ENCODE measurements around the gene SLC25A23.
"Not testable (repeated sequence)": the region's sequence is repeated elsewhere in the genome, so short reads cannot be mapped to it uniquely, and the experiment has no call there.

SLC25A23 gene

GRCh38 chr19:6402058-6402457 is 57.5 kb downstream of the SLC25A23 start:
- H3K27ac ChIP-seq = no peak overlapping the region
- TF ChIP-seq ZFX (IDR thresholded peaks at IDR 0.05; ENCODE audit: borderline replicate concordance) (no peak), CTCF (IDR thresholded peaks at IDR 0.05) (no peak)

GRCh38 chr19:6400062-6400944 is 59.3 kb downstream of the SLC25A23 start:
- H3K27ac ChIP-seq = not testable (repeated sequence)

GRCh38 chr19:6396305-6396704 is 63.3 kb downstream of the SLC25A23 start:
- no peak for TF ChIP-seq CTCF (IDR thresholded peaks at IDR 0.05)
- no peak for TF ChIP-seq ZFX (IDR thresholded peaks at IDR 0.05; ENCODE audit: borderline replicate concordance)
- no peak overlapping the region for H3K27ac ChIP-seq

- no peak for TF ChIP-seq ZFX (IDR thresholded peaks at IDR 0.05; ENCODE audit: borderline replicate concordance)
- no peak for TF ChIP-seq CTCF (IDR thresholded peaks at IDR 0.05)
- H3K27ac ChIP-seq = no peak overlapping the region
Measured at GRCh38 chr19:6394831-6395230, 64.8 kb downstream of the SLC25A23 start.

GRCh38 chr19:6393983-6394412 is 65.6 kb downstream of the SLC25A23 start:
- TF ChIP-seq CTCF (IDR thresholded peaks at IDR 0.05) (no peak), ZFX (IDR thresholded peaks at IDR 0.05; ENCODE audit: borderline replicate concordance) (no peak)
- H3K27ac ChIP-seq = peak overlapping the region; percentile 75

- TF ChIP-seq ZFX (IDR thresholded peaks at IDR 0.05; ENCODE audit: borderline replicate concordance) (no peak), CTCF (IDR thresholded peaks at IDR 0.05) (peak; percentile 21; the same call in 1 of the 2 replicates)
Measured at GRCh38 chr19:6393074-6393982, 66.3 kb downstream of the SLC25A23 start, which contains the start of gene GTF2F1. TSS of gene GTF2F1 (minus strand) at chr19:6393164. CDS start at chr19:6392995, 169 bp downstream.

GRCh38 chr19:6392221-6393073 is 67.1 kb downstream of the SLC25A23 start:
- no peak for TF ChIP-seq ZFX (IDR thresholded peaks at IDR 0.05; ENCODE audit: borderline replicate concordance)
- TF ChIP-seq CTCF (IDR thresholded peaks at IDR 0.05) = no peak
- peak overlapping the region; percentile 75 for H3K27ac ChIP-seq

More at GRCh38 chr19:6393074-6393982, 66.3 kb downstream of the SLC25A23 start, which contains the start of gene GTF2F1:
- H3K27ac ChIP-seq = peak within 1 kb of the TSS; percentile 75
